H9 (cell line): ENCODE results near the gene RBFOX1. TPM values are rescaled to one million over a fixed set of nuclear protein-coding genes. Genes with fewer than 3 reads are reported as not detected.

Experiments
- DNase-seq: peaks from one replicate; pipeline ENCODE4 v3.0.0-alpha.2; 2017
- H2AFZ ChIP-seq: one replicate; pipeline ENCODE4 v1.6.1; 2013; ENCODE audit warnings: mild to moderate bottlenecking, low read length, control low read depth, moderate library complexity
- H2AK5ac ChIP-seq: 2 replicates; pipeline ENCODE4 v1.6.1; 2013; ENCODE audit warnings: low read length, control low read depth, mixed read lengths; ENCODE audit not compliant: insufficient read length
- H2BK120ac ChIP-seq: one replicate; pipeline ENCODE4 v1.6.1; 2013; ENCODE audit warnings: low read depth, mild to moderate bottlenecking, low read length, control low read depth, inconsistent platforms; ENCODE audit not compliant: poor library complexity, severe bottlenecking
- H2BK12ac ChIP-seq: 2 replicates; pipeline ENCODE4 v1.6.1; 2013; ENCODE audit warnings: low read length, control low read depth, mixed read lengths, low read depth; ENCODE audit not compliant: insufficient read length
- H2BK15ac ChIP-seq: 2 replicates; pipeline ENCODE4 v1.6.1; 2013; ENCODE audit warnings: low read depth, low read length, control low read depth
- H2BK20ac ChIP-seq: one replicate; pipeline ENCODE4 v1.6.1; 2013; ENCODE audit warnings: low read depth, mild to moderate bottlenecking, low read length, control low read depth, inconsistent platforms; ENCODE audit not compliant: poor library complexity, severe bottlenecking
- H2BK5ac ChIP-seq: 2 replicates; pipeline ENCODE4 v1.6.1; 2013; ENCODE audit warnings: low read length, control low read depth, mixed read lengths; ENCODE audit not compliant: insufficient read length
- H3K14ac ChIP-seq: 2 replicates; pipeline ENCODE4 v1.6.1; 2013; ENCODE audit warnings: low read length, control low read depth; ENCODE audit not compliant: insufficient read depth
- H3K18ac ChIP-seq: 2 replicates; pipeline ENCODE4 v1.6.1; 2013; ENCODE audit warnings: low read depth, mild to moderate bottlenecking, mixed read lengths, low read length, control low read depth; ENCODE audit not compliant: insufficient read length
- H3K23ac ChIP-seq: 2 replicates; pipeline ENCODE4 v1.6.1; 2013; ENCODE audit warnings: low read length, control low read depth, mixed read lengths, low read depth; ENCODE audit not compliant: insufficient read length
- H3K23me2 ChIP-seq: 2 replicates; pipeline ENCODE4 v1.6.1; 2013; ENCODE audit warnings: low read depth, mild to moderate bottlenecking, mixed read lengths, low read length, control low read depth; ENCODE audit not compliant: insufficient read length, poor library complexity, severe bottlenecking
- H3K27ac ChIP-seq: 2 replicates; pipeline ENCODE4 v1.5.1; 2013; ENCODE audit warnings: low read length, control low read depth, mixed read lengths, low read depth; ENCODE audit not compliant: insufficient read length
- H3K27me3 ChIP-seq: 2 replicates; pipeline ENCODE4 v1.6.1; 2013; ENCODE audit warnings: low read length, control low read depth, inconsistent platforms; ENCODE audit not compliant: insufficient read depth
- H3K4ac ChIP-seq: 2 replicates; pipeline ENCODE4 v1.6.1; 2013; ENCODE audit warnings: low read depth, mild to moderate bottlenecking, control low read depth, inconsistent platforms, low read length, moderate library complexity
- H3K4me1 ChIP-seq: 2 replicates; pipeline ENCODE4 v1.6.1; 2013; ENCODE audit warnings: low read length, control low read depth, inconsistent platforms; ENCODE audit not compliant: insufficient read depth
- H3K4me2 ChIP-seq: 2 replicates; pipeline ENCODE4 v1.6.1; 2013; ENCODE audit warnings: low read length, control low read depth, mixed read lengths; ENCODE audit not compliant: insufficient read length, insufficient read depth
- H3K56ac ChIP-seq: 2 replicates; pipeline ENCODE4 v1.6.1; 2013; ENCODE audit warnings: low read depth, mild to moderate bottlenecking, mixed read lengths, low read length, control low read depth; ENCODE audit not compliant: insufficient read length
- H3K79me1 ChIP-seq: 2 replicates; pipeline ENCODE4 v1.6.1; 2013; ENCODE audit warnings: low read depth, mild to moderate bottlenecking, moderate library complexity, low read length, control low read depth, inconsistent platforms; ENCODE audit not compliant: insufficient read depth, poor library complexity, severe bottlenecking
- H3K79me2 ChIP-seq: 2 replicates; pipeline ENCODE4 v1.6.1; 2013; ENCODE audit warnings: low read length, control low read depth, inconsistent platforms; ENCODE audit not compliant: insufficient read depth
- H3K9ac ChIP-seq: 2 replicates; pipeline ENCODE4 v1.6.1; 2013; ENCODE audit warnings: low read length, control low read depth, mixed read lengths; ENCODE audit not compliant: insufficient read length; ENCODE audit errors: extremely low read depth
- H3K9me3 ChIP-seq: one replicate; pipeline ENCODE4 v1.6.1; 2013; ENCODE audit warnings: low read depth, low read length, inconsistent platforms; ENCODE audit not compliant: control insufficient read depth
- H3T11ph ChIP-seq: one replicate; pipeline ENCODE4 v1.6.1; 2013; ENCODE audit warnings: mild to moderate bottlenecking, low read length, control low read depth, inconsistent platforms
- H4K20me1 ChIP-seq: one replicate; pipeline ENCODE4 v1.6.1; 2013; ENCODE audit not compliant: control insufficient read depth, insufficient read length, insufficient read depth
- H4K5ac ChIP-seq: 2 replicates; pipeline ENCODE4 v1.6.1; 2013; ENCODE audit warnings: low read depth, mild to moderate bottlenecking, mixed read lengths, low read length, control low read depth; ENCODE audit not compliant: insufficient read length
- H4K8ac ChIP-seq: replicated peaks from 2 replicates; pipeline ENCODE4 v1.6.1; 2013; ENCODE audit warnings: low read length, control low read depth, mixed read lengths, low read depth; ENCODE audit not compliant: insufficient read length
- H4K91ac ChIP-seq: 2 replicates; pipeline ENCODE4 v1.6.1; 2013; ENCODE audit warnings: low read depth, mild to moderate bottlenecking, moderate library complexity, mixed read lengths, low read length, control low read depth; ENCODE audit not compliant: insufficient read length
- H3K27ac Mint-ChIP-seq, 3 experiments: 2 replicates in 2 of 3; 3 replicates in 1 of 3; pipeline ENCODE4 v1.8.0; 2020 to 2021; ENCODE audit warnings: mixed read lengths in 3 of 3, mild to moderate bottlenecking in 1 of 3, moderate library complexity in 1 of 3
- H3K27me3 Mint-ChIP-seq: 2 replicates; pipeline ENCODE4 v1.8.0; 2021; ENCODE audit warnings: low read depth, mild to moderate bottlenecking, moderate library complexity, mixed read lengths
- H3K36me3 Mint-ChIP-seq, 3 experiments: 2 replicates in 2 of 3; 3 replicates in 1 of 3; pipeline ENCODE4 v1.8.0; 2020 to 2021; ENCODE audit warnings: low read depth in 3 of 3, mixed read lengths in 3 of 3; ENCODE audit not compliant: insufficient read depth in 1 of 3
- H3K4me1 Mint-ChIP-seq, 2 experiments: 2 replicates each; pipeline ENCODE4 v1.8.0; 2020; ENCODE audit warnings: mixed read lengths in 2 of 2
- H3K4me3 Mint-ChIP-seq, 2 experiments: 2 replicates in 1 of 2; 3 replicates in 1 of 2; pipeline ENCODE4 v1.8.0; 2020 to 2021; ENCODE audit warnings: mild to moderate bottlenecking in 2 of 2, mixed read lengths in 2 of 2, moderate library complexity in 1 of 2
- H3K9me3 Mint-ChIP-seq, 2 experiments: 2 replicates in 1 of 2; 3 replicates in 1 of 2; pipeline ENCODE4 v1.8.0; 2020; ENCODE audit warnings: mild to moderate bottlenecking in 2 of 2, mixed read lengths in 2 of 2, moderate library complexity in 1 of 2
- WGBS: extraction: QIAGEN DNeasy Blood & Tissue Kit; methylation state at CpG from one replicate; pipeline ENCODE4 v1.1.7; 2013; ENCODE audit warnings: missing lambda C conversion rate, low lambda C conversion rate, mixed read lengths; ENCODE audit not compliant: insufficient read length; ENCODE audit errors: extremely low coverage; 5-methylcytosine and 5-hydroxymethylcytosine counted together
- total RNA-seq: library from RNA; stranded (reverse); gene quantifications from 2 replicates; pipeline ENCODE4 v1.2.1, GENCODE V29; 2021
- TF ChIP-seq, protein P1 (sequence below): fragments of 200-600 bp; sonication (generic); conservative IDR thresholded peaks from 3 replicates; pipeline ENCODE4 v1.8.0; 2021; ENCODE audit warnings: antibody characterized with exemption, mild to moderate bottlenecking

RBFOX1 gene
- total RNA-seq, 1 experiment from 2014 or later = 2.0 TPM

DNA sequence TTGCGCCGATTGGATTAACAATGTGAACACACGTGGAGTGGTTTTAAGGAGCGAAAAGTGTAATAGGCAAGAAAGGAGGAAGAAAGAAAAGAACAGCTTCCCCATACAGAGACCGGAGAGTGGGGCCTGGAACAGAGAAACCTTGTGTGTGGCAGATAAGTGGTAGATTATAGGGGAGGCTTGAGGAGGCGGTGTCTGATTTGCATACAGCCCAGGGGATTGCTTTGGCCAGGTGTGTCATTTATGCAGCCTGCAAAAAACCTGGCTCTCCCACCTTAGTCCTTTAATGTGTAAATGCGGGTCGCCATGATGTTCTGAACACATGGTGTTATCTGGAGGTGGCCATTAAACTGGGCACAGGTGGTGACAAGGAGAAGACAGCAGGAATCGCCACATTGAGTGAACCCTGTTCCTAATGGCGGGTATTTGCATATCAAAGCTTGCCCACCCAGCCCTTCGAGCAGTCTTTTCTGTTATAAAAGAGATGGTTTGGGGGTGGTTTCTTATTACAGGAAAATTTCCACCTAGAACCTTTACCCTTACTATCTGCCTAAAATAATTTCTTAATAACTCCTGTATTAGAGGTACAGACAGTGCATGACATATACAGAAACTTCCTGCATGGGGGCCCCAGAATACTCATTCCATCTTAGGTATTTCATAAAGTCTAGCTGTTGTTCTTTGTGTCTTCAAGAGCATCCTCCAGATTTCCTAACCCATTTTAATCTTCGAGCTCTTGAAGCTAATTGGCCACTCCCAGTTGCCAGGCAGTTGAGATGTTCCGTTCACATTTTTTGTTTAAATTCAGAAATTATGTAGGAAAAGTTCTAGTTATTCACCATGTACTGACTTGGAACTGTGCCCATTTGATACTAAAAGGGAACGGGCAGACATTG is 292.5 kb downstream of the RBFOX1 start:
- Histone ChIP-seq H3K4me1 (peaks cover 3% of the 10 kb centered on the region; the same call in 1 of the 2 replicates), H3T11ph (no peak overlapping the region), H3K18ac (no peak overlapping the region), H3K23ac (no peak overlapping the region), H4K5ac (no peak overlapping the region), H2BK20ac (no peak overlapping the region), H3K27me3 (no peaks in the 10 kb centered on the region), H2AK5ac (no peak overlapping the region), H4K91ac (no peak overlapping the region), H2BK120ac (no peak overlapping the region), H3K14ac (no peak overlapping the region), H3K27ac (no peak overlapping the region), H2AFZ (no peak overlapping the region), H2BK5ac (no peak overlapping the region), H3K9ac (no peak overlapping the region), H3K79me1 (no peaks in the 10 kb centered on the region), H2BK12ac (no peak overlapping the region), H3K4ac (no peak overlapping the region), H4K8ac (no peak overlapping the region), H2BK15ac (no peak overlapping the region), H3K56ac (no peak overlapping the region), H3K23me2 (no peaks in the 10 kb centered on the region), H3K79me2 (no peaks in the 10 kb centered on the region), H4K20me1 (no peaks in the 10 kb centered on the region), H3K4me2 (no peak overlapping the region), H3K9me3 (no peaks in the 10 kb centered on the region)
- no CpG with 5 or more reads among the region's 14 CpGs for WGBS
- peaks cover 2% of the 10 kb centered on the region; the same call in 1 of the 2 replicates for H3K27me3 Mint-ChIP-seq
- no peak overlapping the region for H3K4me3 Mint-ChIP-seq
- H3K4me1 Mint-ChIP-seq = peaks cover 20 to 30% of the 10 kb centered on the region in 2 experiments
- no peaks in the 10 kb centered on the region for H3K36me3 Mint-ChIP-seq
- TF ChIP-seq, protein P1, sequence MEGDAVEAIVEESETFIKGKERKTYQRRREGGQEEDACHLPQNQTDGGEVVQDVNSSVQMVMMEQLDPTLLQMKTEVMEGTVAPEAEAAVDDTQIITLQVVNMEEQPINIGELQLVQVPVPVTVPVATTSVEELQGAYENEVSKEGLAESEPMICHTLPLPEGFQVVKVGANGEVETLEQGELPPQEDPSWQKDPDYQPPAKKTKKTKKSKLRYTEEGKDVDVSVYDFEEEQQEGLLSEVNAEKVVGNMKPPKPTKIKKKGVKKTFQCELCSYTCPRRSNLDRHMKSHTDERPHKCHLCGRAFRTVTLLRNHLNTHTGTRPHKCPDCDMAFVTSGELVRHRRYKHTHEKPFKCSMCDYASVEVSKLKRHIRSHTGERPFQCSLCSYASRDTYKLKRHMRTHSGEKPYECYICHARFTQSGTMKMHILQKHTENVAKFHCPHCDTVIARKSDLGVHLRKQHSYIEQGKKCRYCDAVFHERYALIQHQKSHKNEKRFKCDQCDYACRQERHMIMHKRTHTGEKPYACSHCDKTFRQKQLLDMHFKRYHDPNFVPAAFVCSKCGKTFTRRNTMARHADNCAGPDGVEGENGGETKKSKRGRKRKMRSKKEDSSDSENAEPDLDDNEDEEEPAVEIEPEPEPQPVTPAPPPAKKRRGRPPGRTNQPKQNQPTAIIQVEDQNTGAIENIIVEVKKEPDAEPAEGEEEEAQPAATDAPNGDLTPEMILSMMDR = no peak
- H3K9me3 Mint-ChIP-seq = no peaks in the 10 kb centered on the region
- peak overlapping the region in 1 of 3 experiments; percentile 10; a peak in 1 of 7 replicates for H3K27ac Mint-ChIP-seq
- peak; percentile 47 for DNase-seq
